Lower leg skin (tissue), 4 donors: Measurements from ENCODE around the gene C16orf92. TPM values are rescaled to one million over a fixed set of nuclear protein-coding genes. Genes with fewer than 3 reads are reported as not detected.
"Not testable (repeated sequence)": the region's sequence is repeated elsewhere in the genome, so short reads cannot be mapped to it uniquely, and the experiment has no call there.

Experiments
- DNase-seq, 2 donors: peaks; one replicate each; pipeline ENCODE4 v3.0.0-alpha.2; 2019; ENCODE audit warnings: low spot score in 2 of 2
- H3K4me3 ChIP-seq: fragments of 200-600 bp; sonication (generic); 2 replicates; pipeline ENCODE4 v1.5.1; 2017; ENCODE audit warnings: mild to moderate bottlenecking, low read depth; ENCODE audit not compliant: poor library complexity, severe bottlenecking
- CTCF ChIP-seq, 3 donors: fragments of 450-650 bp; IDR thresholded peaks; one replicate each; pipeline ENCODE4 v1.5.1; 2016; ENCODE audit warnings: antibody characterized with exemption in 3 of 3, mild to moderate bottlenecking in 3 of 3, moderate library complexity in 2 of 3
- POLR2A ChIP-seq, 2 donors: fragments of 450-650 bp; IDR thresholded peaks; one replicate each; pipeline ENCODE4 v1.6.1; 2016 to 2017; ENCODE audit warnings: antibody characterized with exemption in 2 of 2, mild to moderate bottlenecking in 1 of 2, moderate library complexity in 1 of 2
- WGBS, 2 donors: methylation state at CpG; one replicate each; pipeline ENCODE4 v1.1.5; 2018; 5-methylcytosine and 5-hydroxymethylcytosine counted together
- intact Hi-C: fragments of 100-400 bp; cut with DNase I; formaldehyde crosslinking; loops from one replicate; pipeline ENCODE4 v1.15.0; 2023; ENCODE audit warnings: low total_unique reads
- total RNA-seq, 4 donors: library from RNA; depleted of rRNA; stranded (reverse); fragments of >200 nt; gene quantifications; one replicate each; pipeline ENCODE4 v1.1.0, GENCODE V29; 2016

The C16orf92 gene
- total RNA-seq, 4 donors from 2014 or later: not detected

DNA sequence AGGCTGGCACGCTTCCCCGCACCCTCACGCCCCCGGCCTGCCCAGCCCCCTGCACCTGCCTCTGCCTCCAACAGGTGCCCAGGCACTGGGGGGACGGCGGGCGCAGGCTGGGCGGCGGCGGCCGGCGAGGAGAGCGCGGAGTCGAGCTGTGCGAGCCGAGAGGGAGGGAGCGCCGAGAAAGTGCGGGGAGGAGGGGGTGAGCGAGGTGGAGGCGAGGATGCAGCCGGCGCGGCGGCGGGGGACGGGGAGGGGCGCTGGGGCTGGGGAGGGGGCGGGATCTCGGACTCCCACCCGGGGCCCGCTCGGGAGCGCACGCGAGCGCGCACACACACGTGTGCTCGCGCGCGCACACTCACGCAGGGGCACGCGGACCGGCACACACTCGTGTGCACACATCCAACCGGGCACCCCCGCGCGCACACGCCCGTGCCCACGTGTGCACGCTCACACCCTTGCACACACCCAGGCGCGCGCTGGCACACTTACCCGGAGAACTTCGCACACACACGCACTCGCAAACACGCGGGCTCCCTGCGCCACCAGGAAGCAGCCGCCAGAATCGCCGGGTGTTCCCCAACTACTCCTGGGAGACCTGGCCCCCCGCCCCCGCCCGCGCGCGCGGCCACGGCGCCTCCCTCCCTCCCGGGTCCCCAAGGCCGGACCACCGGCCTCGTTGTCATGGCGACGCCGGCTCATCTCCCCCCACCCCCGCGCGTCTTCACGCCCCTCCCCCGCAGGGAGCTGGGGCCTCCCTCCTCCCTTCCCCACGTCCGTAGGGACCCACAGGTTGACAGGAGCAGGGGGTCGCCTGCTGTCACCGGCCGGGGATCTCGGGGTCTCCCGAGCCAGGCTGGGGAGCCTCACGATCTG, 11.9 kb upstream of the C16orf92 start, which contains the start of gene DOC2A:
DOC2A (minus strand) TSS at position 184 of the 870 bp plus-strand sequence. CDS start 805 bp downstream, outside the sequence.
- no peak for DNase-seq
- 0 to 1% methylated on average over 6 to 54 of the region's 99 CpGs for WGBS, 2 donors
- no peak for TF ChIP-seq POLR2A (IDR thresholded peaks at IDR 0.05)
- TF ChIP-seq CTCF (IDR thresholded peaks at IDR 0.05): no peak
- no peak within 1 kb of the TSS for H3K4me3 ChIP-seq
- intact Hi-C loops: no loop called here

DNA sequence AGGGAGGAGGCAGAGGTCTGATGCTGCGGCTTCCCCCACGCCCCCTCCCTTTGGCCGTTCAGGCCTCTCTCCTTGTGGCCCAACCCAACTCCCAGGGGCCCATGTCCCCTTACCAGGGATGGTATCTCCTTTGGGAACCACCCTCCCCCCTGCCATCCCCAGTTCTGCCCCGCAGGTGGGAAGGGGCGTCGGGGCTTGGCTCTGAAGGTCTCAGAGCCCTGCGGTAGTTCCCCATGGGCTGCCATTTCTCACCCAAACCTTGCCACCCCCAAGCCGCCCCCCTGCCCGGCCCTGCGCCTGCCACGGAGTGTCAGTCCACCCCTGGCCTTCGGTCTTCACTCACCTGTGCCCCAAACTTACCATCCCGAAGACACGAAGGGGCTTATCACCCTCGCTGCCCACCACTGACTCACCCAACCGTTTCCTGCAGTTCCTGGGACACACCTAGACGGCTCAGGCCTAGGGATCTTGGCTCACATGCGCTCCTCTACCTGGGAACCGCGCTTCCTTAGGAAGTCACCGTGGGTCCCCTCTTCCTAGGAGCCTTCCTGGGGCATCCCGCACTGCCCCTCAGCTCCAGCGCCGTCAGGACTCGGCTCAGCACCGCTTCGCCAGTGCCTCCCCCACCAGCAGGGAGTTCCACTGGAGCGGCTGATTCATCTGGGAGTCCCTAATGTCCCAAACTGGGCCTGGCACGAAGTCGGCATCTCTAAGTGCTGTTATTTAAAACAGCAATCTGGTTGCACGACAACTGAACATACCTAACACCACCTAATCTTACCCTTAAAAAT, 11.1 kb upstream of the C16orf92 start:
- no peak overlapping the region for H3K4me3 ChIP-seq
- no peak for DNase-seq
- intact Hi-C loops: no loop called here
- TF ChIP-seq CTCF (IDR thresholded peaks at IDR 0.05) (no peak), POLR2A (IDR thresholded peaks at IDR 0.05) (no peak)
- WGBS, 2 donors: 27 to 29% methylated on average over 21 to 30 of the region's 31 CpGs

- intact Hi-C loops, DNase-seq: not testable (repeated sequence)
- 85% methylated on average over 14 of the region's 14 CpGs for WGBS, 2 donors
These were observed 10.4 kb upstream of the C16orf92 start for GRCh38 chr16:30012598-30012997.

GRCh38 chr16:30015450-30015849, 7.5 kb upstream of the C16orf92 start:
- DNase-seq, H3K4me3 ChIP-seq, intact Hi-C loops: not testable (repeated sequence)
- WGBS, 2 donors: 87 to 94% methylated on average over 7 of the region's 7 CpGs

More at GRCh38 chr16:30012598-30012997, 10.4 kb upstream of the C16orf92 start:
- H3K4me3 ChIP-seq: not testable (repeated sequence)

GRCh38 chr16:30016555-30017276, 6.3 kb upstream of the C16orf92 start:
- DNase-seq: no peak
- H3K4me3 ChIP-seq: no peak overlapping the region
- 66 to 73% methylated on average over 8 of the region's 8 CpGs for WGBS, 2 donors
- TF ChIP-seq POLR2A (IDR thresholded peaks at IDR 0.05) (no peak), CTCF (IDR thresholded peaks at IDR 0.05) (no peak)
- intact Hi-C loops: no loop called here

DNA sequence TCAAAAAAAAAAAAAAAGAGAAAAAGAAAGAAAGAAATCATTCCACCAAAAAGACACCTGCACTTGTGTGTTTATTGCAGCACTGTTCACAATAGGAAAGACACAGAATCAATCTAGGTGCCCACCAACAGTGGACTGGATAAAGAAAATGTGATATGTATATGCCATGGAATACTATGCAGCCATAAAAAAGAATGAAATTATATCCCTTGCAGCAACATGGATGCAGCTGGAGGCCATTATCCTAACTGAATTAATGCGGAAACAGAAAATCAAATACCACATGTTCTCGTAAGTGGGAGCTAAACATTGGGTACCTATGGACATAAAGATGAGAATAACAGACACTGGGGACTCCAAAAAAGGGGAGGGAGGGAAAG, 5.7 kb upstream of the C16orf92 start:
- intact Hi-C loops: no loop called here
- no peak overlapping the region for H3K4me3 ChIP-seq
- 90 to 96% methylated on average over 2 of the region's 2 CpGs for WGBS, 2 donors
- no peak for DNase-seq
- TF ChIP-seq CTCF (IDR thresholded peaks at IDR 0.05): no peak
- no peak for TF ChIP-seq POLR2A (IDR thresholded peaks at IDR 0.05)

DNA sequence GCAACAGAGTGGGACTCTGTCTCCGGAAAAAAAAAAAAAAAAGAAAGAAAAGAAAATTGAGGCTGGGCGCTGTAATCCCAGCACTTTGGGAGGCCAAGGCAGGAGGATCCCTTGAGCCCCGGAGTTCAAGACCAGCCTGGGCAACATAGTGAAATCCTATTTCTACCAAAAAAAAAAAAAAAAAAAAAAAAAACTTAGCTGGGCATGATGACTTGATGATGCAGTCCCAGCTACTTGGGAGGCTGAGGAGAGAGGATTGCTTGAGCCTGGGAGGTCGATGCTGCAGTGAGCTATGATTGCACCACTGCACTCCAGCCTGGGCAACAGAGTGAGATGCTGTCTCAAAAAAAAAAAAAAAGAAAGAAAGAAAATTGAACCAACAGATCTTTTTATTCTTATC, 5.1 kb upstream of the C16orf92 start:
- H3K4me3 ChIP-seq, intact Hi-C loops, DNase-seq: not testable (repeated sequence)
- WGBS, 2 donors: 88 to 94% methylated on average over 4 of the region's 4 CpGs
